Measurements from ENCODE around the gene MAPK8IP2.

Gene MAPK8IP2

GRCh38 chr22:50597097-50597496, 3.5 kb upstream of the MAPK8IP2 start:
- Histone ChIP-seq H3K4me1 (ENCODE audit: control insufficient read depth, insufficient read depth, low read length) (0 out of 2 replicates have a peak, but pooled peaks cover 3% of the 10 kb centered on the region), H3K36me3 (ENCODE audit: control insufficient read depth in 2 of 2, insufficient read depth in 1 of 2, low read length in 2 of 2) (peaks cover 0 to 10% of the 10 kb centered on the region in 2 experiments; a peak in 1 of 3 replicates), H3K9me3 (ENCODE audit: control insufficient read depth, insufficient read depth, low read depth, low read length) (no peaks in the 10 kb centered on the region), H3K4me3 (ENCODE audit: low read depth, low read length) (no peak overlapping the region), H3K27ac (ENCODE audit: extremely low read depth, low read depth, low read length) (no peak overlapping the region)
- CTCF ChIA-PET, result no interaction called here
- TF ChIP-seq ZNF549 (tag by site-specific recombination; IDR thresholded peaks at IDR 0.05), result peak; percentile 92
- no peak for TF ChIP-seq ZNF239 (tag by site-specific recombination; IDR thresholded peaks at IDR 0.05)
- peak; percentile 46; the same call in 1 of the 2 replicates for TF ChIP-seq SCRT2 (tag by site-specific recombination; IDR thresholded peaks at IDR 0.05)
- POLR2A ChIA-PET, result interaction anchor here (0.6 kb wide), 1 partner anchor 99 kb away, joined by 3 read pairs; no protein-coding TSS in a partner anchor

- 0 out of 2 replicates have a peak overlapping the region, but pooled peaks have one; percentile 9 for H3K27ac ChIP-seq (ENCODE audit: extremely low read depth, low read depth, low read length)
- POLR2A ChIA-PET, result interaction anchor here (0.6 to 1.1 kb wide), 2 partner anchors 37 kb away, joined by 4 to 9 read pairs; partner anchors contain the start of gene SYCE3
- 0 out of 2 replicates have a peak, but pooled peaks cover 3% of the 10 kb centered on the region for H3K4me1 ChIP-seq (ENCODE audit: control insufficient read depth, insufficient read depth, low read length)
- peaks cover 0 to 36% of the 10 kb centered on the region in 2 experiments; a peak in 1 of 3 replicates for H3K36me3 ChIP-seq (ENCODE audit: control insufficient read depth in 2 of 2, insufficient read depth in 1 of 2, low read length in 2 of 2)
- CTCF ChIA-PET, result interaction anchor here (0.6 kb wide), 1 partner anchor 364 kb away, joined by 3 read pairs; no protein-coding TSS in a partner anchor
- peak overlapping the region; percentile 60 for H3K4me3 ChIP-seq (ENCODE audit: low read depth, low read length)
- no peaks in the 10 kb centered on the region for H3K9me3 ChIP-seq (ENCODE audit: control insufficient read depth, insufficient read depth, low read depth, low read length)
- TF ChIP-seq ZNF391 (tag by site-specific recombination; IDR thresholded peaks at IDR 0.05; ENCODE audit: borderline replicate concordance, low read depth), result peak; percentile 32; the same call in 1 of the 2 replicates
- no peak for TF ChIP-seq FEZF1 (tag by site-specific recombination; IDR thresholded peaks at IDR 0.05)
- TF ChIP-seq ZNF555 (tag by site-specific recombination; conservative IDR thresholded peaks at IDR 0.05), result no peak
- 0 out of 2 replicates have a peak, but pooled peaks have one; percentile 24 for TF ChIP-seq ZFHX2 (tag by site-specific recombination; conservative IDR thresholded peaks at IDR 0.05)
- TF ChIP-seq ZNF777 (tag by site-specific recombination; IDR thresholded peaks at IDR 0.05; ENCODE audit: borderline replicate concordance), result peak; percentile 54; the same call in 1 of the 2 replicates
- no peak for TF ChIP-seq GFI1B (tag by site-specific recombination; IDR thresholded peaks at IDR 0.05)
- peak; percentile 69 for TF ChIP-seq GLIS1 (tag by site-specific recombination; IDR thresholded peaks at IDR 0.05)
- peak; percentile 79 for TF ChIP-seq ZBTB8A (tag by site-specific recombination; IDR thresholded peaks at IDR 0.05)
- TF ChIP-seq ZNF48 (tag by site-specific recombination; IDR thresholded peaks at IDR 0.05), result no peak
- no peak for TF ChIP-seq ZBTB11 (tag by site-specific recombination; conservative IDR thresholded peaks at IDR 0.05; ENCODE audit: low read depth)
- TF ChIP-seq ZBTB17 (tag by site-specific recombination; IDR thresholded peaks at IDR 0.05), result peak; percentile 44
- no peak for TF ChIP-seq SALL2 (tag by site-specific recombination; IDR thresholded peaks at IDR 0.05; ENCODE audit: borderline replicate concordance)
- peak; percentile 98 for TF ChIP-seq REST (tag by site-specific recombination; IDR thresholded peaks at IDR 0.05)
- no peak for TF ChIP-seq ZNF561 (tag by site-specific recombination; IDR thresholded peaks at IDR 0.05; ENCODE audit: borderline replicate concordance)
- TF ChIP-seq PRDM10 (tag by site-specific recombination; IDR thresholded peaks at IDR 0.05), result no peak
- peak; percentile 23; the same call in 1 of the 2 replicates for TF ChIP-seq ZXDB (tag by site-specific recombination; IDR thresholded peaks at IDR 0.05)
- TF ChIP-seq HOXD13 (CRISPR knock-in tag; IDR thresholded peaks at IDR 0.05; ENCODE audit: borderline replicate concordance), result peak; percentile 80
Measured at GRCh38 chr22:50599816-50600455, 657 bp upstream of the MAPK8IP2 start.
